HG03139 (cell line): Measurements from ENCODE around the gene SIGLEC9.
"Not testable (repeated sequence)": the region's sequence is repeated elsewhere in the genome, so short reads cannot be mapped to it uniquely, and the experiment has no call there.

ENCODE experiments used
- ATAC-seq: cut with Tn5 transposase; IDR thresholded peaks from one replicate; pipeline ENCODE4 v1.9.1; 2021; ENCODE audit not compliant: unreplicated experiment

SIGLEC9 gene

GRCh38 chr19:51142809-51143475 is 18.2 kb downstream of the SIGLEC9 start:
- ATAC-seq: not testable (repeated sequence)

- no peak for ATAC-seq
Observed at GRCh38 chr19:51143486-51143885, 18.8 kb downstream of the SIGLEC9 start.

GRCh38 chr19:51144482-51145045 is 19.9 kb downstream of the SIGLEC9 start:
- ATAC-seq: no peak

- ATAC-seq: no peak
Observed at GRCh38 chr19:51145916-51146493, 21.3 kb downstream of the SIGLEC9 start.

- no peak for ATAC-seq
Observed at GRCh38 chr19:51146751-51147150, 22.0 kb downstream of the SIGLEC9 start.

- no peak for ATAC-seq
Observed at GRCh38 chr19:51147663-51148062, 23.0 kb downstream of the SIGLEC9 start.

GRCh38 chr19:51148580-51148979 is 23.9 kb downstream of the SIGLEC9 start:
- no peak for ATAC-seq

- no peak for ATAC-seq
Observed at GRCh38 chr19:51150627-51151026, 25.9 kb downstream of the SIGLEC9 start.

GRCh38 chr19:51156710-51157109 is 32.0 kb downstream of the SIGLEC9 start:
- ATAC-seq: no peak

- no peak for ATAC-seq
Observed at GRCh38 chr19:51157265-51157664, 32.6 kb downstream of the SIGLEC9 start.

GRCh38 chr19:51158474-51159129 is 33.9 kb downstream of the SIGLEC9 start:
- ATAC-seq: no peak

- no peak for ATAC-seq
Observed at GRCh38 chr19:51159656-51160055, 35.0 kb downstream of the SIGLEC9 start.

- ATAC-seq: no peak
Observed at GRCh38 chr19:51161266-51161665, 36.6 kb downstream of the SIGLEC9 start.

- no peak for ATAC-seq
Observed at GRCh38 chr19:51161867-51162496, 37.3 kb downstream of the SIGLEC9 start.

- ATAC-seq: no peak
Observed at GRCh38 chr19:51163257-51163656, 38.6 kb downstream of the SIGLEC9 start.

GRCh38 chr19:51164215-51164614 is 39.5 kb downstream of the SIGLEC9 start:
- no peak for ATAC-seq

- no peak for ATAC-seq
Observed at GRCh38 chr19:51166846-51167490, 42.3 kb downstream of the SIGLEC9 start.

GRCh38 chr19:51168564-51169282 is 44.0 kb downstream of the SIGLEC9 start:
- ATAC-seq: no peak

- ATAC-seq: not testable (repeated sequence)
Observed at GRCh38 chr19:51169283-51169918, 44.7 kb downstream of the SIGLEC9 start.

GRCh38 chr19:51172223-51172622 is 47.5 kb downstream of the SIGLEC9 start:
- no peak for ATAC-seq
